NAMALWA (cell line): Measurements from ENCODE around the gene RAD9A.
A peak's percentile ranks its signal among the peaks of the same experiment; 100 is the strongest.

Source experiments
- DNase-seq: peaks from one replicate; pipeline ENCODE4 v3.0.0-alpha.2; 2015; ENCODE audit warnings: low spot score

The RAD9A gene

DNA sequence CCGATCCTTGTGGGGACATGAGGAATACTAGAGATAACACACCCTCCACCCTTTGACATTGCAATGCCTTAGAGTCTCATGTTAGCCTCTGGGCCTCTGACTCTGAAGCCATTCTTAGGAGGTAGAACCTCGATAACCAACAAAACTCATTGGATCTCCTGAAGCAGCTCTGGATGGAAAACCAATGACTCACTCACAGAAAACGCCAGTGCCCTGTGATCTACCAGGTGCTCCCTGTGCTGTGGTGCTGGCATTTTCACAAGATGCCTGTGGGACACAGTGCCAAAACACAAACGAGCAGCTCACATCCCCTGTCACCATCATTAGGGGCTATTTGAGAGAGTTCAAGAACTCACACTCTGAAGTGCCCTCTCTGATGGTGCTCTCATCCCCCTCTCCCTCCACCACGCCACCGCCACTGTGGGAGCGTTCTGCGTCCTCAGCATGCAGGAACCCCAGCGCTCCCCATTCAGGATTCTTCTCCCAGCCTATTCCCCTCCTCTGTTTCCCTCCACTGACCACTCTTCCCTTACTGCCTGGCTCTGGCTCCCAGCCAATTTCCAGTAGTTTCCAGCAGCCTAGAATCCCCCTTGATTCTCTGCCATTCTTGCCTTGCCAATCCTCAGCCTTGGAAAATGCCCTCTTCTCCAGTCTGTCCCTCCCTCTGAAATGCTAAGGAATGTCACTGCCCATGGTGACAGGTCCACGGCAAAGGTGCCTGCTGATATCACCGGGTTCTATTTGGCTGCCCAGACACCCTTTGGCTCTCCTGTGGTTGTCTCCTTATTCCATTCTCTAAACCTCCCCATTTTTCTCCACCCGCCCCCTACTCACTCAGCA, 33.7 kb upstream of the RAD9A start:
- DNase-seq, result no peak

DNA sequence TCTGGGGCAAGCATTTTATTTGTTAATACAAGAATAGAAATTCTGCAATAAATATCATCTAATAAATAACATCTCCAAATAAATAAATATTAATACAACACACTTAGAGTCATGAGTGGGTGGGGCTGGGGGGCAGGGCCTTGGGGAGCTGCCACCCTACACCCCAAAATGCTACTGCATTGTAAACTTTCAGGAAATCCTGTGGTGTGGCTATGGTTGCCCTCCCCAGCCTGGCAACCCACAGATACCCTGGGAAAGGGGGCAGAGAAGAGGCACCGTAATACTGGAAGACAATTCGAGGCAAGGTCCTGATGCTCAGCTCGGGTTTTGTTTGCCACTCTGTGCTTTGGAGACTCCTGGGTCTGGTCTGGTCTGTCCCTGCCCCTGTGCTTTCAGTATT, 27.6 kb upstream of the RAD9A start:
- no peak for DNase-seq

DNA sequence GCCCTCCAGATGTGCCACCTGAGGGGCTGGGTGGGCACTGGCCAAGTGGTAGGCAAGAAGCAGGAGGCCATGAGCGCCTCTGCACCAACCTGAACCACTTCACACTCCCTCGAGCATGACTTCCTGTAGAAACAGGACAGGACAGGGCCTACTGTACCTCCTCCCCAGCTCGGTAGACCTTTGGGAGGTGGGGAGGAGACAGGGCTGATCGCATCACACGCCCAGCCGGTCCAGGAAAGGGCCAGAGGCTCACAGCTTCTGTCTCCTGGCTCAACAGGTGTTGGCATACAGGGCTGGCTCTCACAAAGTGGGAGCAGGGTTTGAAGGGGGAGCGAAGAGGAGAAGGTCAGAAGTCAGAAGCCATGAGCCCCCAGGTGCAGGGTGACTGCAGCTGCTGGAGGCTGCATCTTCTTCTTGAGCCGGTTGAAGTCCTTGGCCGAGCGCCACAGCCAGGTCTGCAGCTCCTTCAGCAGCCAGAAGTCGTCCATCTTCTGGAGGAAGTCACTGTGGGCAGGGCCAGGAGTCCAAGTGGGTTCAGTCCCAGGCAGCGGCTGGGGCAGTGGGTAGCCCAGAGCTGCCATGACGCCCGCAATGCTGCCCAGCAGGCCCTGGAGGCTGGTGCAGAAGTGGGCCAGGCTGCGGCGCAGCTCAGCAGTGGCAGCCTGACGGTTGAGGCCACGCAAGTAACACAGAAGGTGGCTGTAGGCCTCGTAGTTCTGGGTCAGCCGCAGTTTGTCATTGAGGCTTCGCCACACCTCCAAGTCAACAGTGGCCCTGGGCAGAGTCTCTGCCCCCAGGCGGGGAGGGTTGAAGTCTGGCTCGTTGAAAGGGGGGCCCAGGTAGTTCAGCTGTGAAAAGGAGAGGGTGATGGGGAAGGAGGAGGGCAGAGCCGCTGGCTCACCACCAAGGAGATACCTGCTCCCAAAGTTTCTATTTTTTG, 26.7 kb upstream of the RAD9A start:
- DNase-seq, result peak; percentile 47

- DNase-seq, result no peak
These were observed 25.9 kb upstream of the RAD9A start for GRCh38 chr11:67365736-67366444.

GRCh38 chr11:67366546-67366945, 25.2 kb upstream of the RAD9A start:
- DNase-seq, result no peak

DNA sequence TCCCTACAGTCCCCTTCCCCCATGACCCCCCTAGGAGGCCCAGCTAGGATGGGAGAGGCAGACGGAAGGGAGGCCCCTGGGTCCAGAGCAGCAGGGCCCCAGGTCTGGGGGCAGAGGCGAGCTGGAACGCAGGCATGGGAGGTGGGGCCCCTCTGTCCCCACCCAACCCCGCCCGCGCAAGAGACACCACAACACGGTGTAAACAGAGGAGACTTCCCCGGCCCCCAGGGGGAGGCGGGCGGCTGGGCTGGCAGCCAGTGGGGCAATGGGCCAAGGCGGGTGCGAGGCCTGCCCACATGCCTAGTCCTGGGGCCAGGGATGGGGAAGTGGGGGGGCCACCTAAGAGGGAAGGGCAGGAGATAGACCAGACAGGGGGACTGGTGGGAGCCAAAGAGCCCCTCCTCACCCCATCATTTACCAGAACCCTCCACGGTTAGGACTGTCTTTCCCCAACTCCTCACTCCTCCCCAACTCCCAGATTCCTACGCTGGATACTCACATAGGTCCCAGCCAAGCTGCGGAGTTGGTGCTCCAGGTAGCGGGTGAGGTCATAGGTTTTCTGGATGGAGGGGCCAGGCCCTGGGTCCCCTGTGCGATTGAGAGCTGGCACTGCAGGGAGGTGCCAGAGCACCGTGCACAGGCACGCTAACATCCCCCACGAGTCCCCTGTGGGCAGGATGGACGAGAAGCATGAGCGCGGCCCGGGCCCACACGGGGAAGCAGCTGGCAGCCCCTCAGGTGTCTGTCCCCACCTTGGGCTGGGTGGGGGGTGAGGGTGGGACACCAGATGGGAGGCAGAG, 24.6 kb upstream of the RAD9A start:
- no peak for DNase-seq

DNA sequence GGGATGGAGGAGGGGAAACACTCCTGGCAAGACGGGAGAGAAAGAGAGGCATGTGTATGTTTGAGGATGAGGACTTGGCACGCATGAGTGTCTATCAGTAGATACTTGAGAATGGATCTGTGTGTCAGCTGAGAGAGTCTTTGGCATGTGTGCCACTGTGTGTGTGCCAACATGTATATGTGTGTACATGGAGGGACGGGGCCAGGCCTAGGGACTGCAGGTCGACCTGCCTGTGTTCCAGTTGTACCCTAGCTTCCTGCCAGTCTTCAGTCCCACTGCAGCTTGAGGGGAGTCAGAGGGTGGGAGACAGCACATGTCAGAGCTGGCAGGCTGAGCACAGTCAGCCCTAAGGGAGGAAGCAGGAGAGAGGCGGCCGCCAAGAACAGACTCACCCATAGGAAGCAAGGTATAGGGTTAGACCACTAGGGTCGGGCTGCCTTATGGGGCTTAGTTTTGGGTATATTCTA, 24.0 kb upstream of the RAD9A start:
- no peak for DNase-seq

GRCh38 chr11:67368621-67369020, 23.2 kb upstream of the RAD9A start:
- no peak for DNase-seq

DNA sequence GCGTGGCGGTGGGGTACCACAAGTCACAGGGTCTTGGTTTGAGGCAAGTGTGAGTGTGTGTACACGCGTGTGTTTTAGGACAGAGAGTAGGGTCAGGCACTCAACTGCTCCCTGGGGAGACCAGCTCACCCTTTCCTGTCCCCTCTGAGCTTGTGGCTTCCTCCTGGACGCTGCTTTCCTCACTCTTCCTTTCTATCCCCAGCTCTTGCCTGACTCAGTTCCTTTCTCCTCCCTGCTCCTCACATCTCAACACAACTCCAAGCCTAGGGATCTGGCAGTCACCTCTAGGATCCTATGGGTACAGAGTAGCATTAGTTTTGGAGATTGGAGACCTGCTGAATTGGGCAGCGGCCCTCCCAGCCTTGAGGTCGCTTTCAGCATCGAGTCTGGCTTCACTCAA, 22.5 kb upstream of the RAD9A start:
- no peak for DNase-seq

DNA sequence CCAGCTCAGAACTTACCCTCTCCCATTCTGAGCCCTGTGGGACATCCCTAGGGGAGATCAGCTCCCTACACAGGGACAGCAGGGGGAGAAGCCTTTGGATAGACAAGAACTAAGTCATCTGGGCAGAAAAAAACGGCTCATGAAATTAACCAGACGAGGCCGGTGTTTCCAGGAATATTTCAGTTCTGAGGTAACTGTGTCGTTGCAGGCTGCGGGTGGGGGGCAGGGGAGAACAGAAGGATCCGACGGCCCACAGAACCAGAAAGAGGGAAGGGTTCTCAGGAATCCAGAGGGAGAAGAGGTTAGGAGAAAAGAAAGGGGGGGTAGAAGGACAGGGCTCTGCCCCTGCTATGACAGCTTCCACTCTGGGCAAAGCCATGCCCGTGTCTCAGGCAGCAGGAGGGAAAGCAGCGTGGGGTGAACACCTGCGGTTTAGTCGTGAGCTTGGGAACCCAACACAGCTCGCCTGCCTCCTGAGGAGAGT, 21.9 kb upstream of the RAD9A start:
- no peak for DNase-seq

- DNase-seq, result no peak
These were observed 21.3 kb upstream of the RAD9A start for GRCh38 chr11:67370351-67371076.

GRCh38 chr11:67371189-67371910, 20.4 kb upstream of the RAD9A start:
- DNase-seq, result peak; percentile 74

GRCh38 chr11:67371911-67372320, 19.9 kb upstream of the RAD9A start:
- DNase-seq, result no peak

DNA sequence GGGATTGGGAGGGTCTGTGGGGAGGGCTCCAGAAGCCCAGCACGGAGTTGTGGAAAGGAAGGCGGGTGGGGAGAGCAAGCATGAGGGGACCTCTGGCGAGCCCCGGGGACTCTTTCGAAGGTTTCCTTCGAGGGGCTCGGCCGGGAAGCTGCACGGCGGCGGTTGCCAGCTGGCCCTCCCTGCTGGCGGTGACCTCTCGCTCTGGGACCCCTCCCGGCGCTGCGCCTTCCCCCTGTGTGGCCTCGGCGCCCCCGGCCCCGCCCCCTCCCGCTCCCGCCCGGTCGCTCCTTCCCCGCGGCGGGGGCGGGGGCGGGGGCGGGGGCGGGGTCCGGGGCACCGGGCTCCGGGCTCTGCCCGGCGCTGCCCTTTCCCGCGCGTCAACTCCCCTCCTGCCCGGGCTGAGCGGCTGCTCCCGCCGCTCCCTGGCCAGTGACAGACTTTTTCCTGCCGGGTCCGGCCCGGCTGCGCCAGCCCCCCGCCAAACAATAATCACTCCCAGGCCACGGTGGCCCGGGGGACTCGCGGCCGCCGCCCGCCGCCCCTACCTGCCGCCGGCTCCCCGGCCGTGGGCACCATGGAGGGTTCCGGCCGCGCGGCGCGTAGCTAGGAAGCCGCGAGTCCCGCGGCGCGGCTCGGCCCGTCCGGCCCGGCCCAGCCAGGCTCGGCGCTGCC, 19.3 kb upstream of the RAD9A start:
- no peak for DNase-seq

- peak; percentile 57 for DNase-seq
These were observed 18.7 kb upstream of the RAD9A start, which contains the start of gene CLCF1 for GRCh38 chr11:67372993-67373647. Gene CLCF1 (minus strand): TSS chr11:67373598. CDS start chr11:67373539, 59 bp downstream.

DNA sequence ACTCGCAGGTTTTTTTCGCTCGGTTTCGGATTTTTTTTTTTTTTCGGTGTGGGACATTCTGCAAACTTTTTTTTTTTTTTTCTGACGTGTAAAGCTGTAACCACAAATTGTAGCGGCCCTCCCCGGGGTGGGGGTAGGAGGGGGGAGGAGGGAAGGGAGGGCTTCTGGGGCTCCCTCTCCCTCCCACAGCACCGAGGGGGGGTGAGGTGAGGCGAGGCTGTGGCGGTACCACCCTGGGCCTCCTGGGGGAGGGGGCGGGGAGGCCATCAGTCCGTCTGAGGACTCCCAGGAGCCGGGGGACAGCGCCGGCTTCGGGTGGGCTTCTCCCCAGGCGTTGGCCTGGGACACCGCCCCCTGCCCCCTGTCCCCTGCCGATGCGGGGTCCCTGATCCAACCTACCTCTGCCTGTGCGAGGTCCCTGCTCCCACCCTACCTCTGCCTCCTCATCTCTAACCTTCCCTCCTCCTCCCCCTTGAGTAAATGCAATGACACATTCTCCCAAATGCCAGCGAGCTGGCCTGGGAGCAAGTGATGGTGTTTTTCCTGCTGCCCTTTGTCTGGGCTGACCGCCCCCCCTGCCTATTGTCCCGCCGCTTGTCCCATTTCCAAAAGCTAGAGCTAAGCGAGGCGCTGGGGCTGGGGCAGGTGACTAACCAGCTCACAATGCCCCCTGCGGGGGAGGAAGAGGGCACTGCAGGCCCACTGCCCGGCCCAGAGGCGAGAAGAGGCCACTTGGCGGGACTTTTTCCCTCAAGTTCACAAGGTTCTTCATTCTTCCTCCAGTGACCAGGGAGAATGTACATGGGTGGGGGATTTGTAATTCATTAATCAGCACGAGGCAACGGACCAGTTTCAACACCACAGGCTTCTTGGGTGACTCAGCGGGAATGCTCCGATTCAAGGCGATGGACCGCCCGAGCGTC, 17.9 kb upstream of the RAD9A start:
- DNase-seq, result peak; percentile 75

DNA sequence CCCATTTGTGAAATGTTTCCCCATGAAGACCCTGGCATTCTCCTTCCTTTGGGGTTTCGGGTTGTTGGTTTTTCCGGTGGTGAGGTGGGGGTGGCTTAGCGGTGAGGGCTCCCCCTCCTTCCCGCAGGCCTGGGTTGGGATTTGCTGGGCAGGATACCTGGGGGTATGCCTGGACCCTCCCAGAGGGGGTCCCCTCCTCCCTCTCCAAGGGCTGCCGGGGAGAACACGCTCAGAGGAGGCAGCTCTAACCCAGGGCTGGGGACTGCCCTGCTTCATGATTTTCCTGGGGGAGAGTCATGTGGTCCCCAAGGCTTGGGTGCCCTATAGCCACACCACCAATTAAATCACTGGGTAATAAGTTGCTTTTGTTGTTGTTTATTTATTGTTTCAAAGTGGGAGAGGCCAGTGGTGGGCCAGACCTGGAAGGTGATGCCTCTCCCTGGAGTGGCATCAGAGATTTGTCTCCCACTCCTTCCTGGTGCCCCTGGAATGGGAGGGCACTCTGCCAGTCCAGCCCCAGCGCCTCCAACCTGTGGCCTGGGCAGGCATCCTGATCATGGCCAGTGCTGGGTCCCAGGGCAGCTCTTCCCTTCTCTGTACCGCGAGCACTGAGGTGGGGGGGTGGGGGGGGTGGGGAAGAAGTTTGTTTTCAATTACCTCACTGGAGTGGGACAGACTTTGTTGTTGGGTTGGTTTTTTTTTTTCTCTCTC, 17.1 kb upstream of the RAD9A start:
- no peak for DNase-seq
